HCT116 (cell line): ENCODE data around the gene OR10X1. TPM values are rescaled to one million over a fixed set of nuclear protein-coding genes. Genes with fewer than 3 reads are reported as not detected.

Experiments used
- ATAC-seq: fragments of 200-7000 bp; cut with Tn5 transposase; 2 replicates; pipeline ENCODE4 v1.9.1; 2020; ENCODE audit warnings: mild to moderate bottlenecking, moderate library complexity
- BruUV-seq: library from RNA; stranded (reverse); fragments of 400-500 nt; replicated peaks from 2 replicates; lab custom pipeline; 2021; lab: Mats Ljungman, UMichigan
- CTCF ChIA-PET: fragments of 300-600 bp; sonication (Branson Sonifier 250); formaldehyde crosslinking; loops from one replicate; lab custom pipeline; 2021; ENCODE audit warnings: antibody characterized with exemption; lab: Charles Lee
- POLR2A ChIA-PET: fragments of 300-600, 350-600 bp; sonication (Branson Sonifier 250); formaldehyde crosslinking; loops from one replicate; lab custom pipeline; 2021; ENCODE audit warnings: antibody characterized with exemption; lab: Charles Lee
- RAD21 ChIA-PET, 2 experiments: fragments of 300-600 bp; sonication (Branson Sonifier 250); formaldehyde crosslinking; loops; one replicate each; lab custom pipeline; 2023; ENCODE audit warnings: low total read pairs in 2 of 2; ENCODE audit not compliant: uncharacterized antibody in 2 of 2, unreplicated experiment in 2 of 2, low non-redundant PET in 1 of 2; lab: Charles Lee
- DNase-seq: peaks from one replicate; pipeline ENCODE4 v3.0.0-alpha.2; 2010; ENCODE audit warnings: low read depth, low spot score
- H2AFZ ChIP-seq: fragments of 200-600 bp; shearing (Covaris generic), sonication (generic); 2 replicates; pipeline ENCODE4 v1.6.1; 2017; ENCODE audit warnings: low read depth, mixed run types, mixed read lengths, antibody characterized with exemption, low read length; ENCODE audit not compliant: poor library complexity, severe bottlenecking
- H3K27ac ChIP-seq: 2 replicates; pipeline ENCODE4 v1.5.1; 2012; ENCODE audit warnings: low read depth, low read length
- H3K27me3 ChIP-seq: fragments of 200-600 bp; sonication (generic); 2 replicates; pipeline ENCODE4 v1.6.1; 2016; ENCODE audit warnings: mixed run types, low read length, mixed read lengths; ENCODE audit not compliant: insufficient read depth
- H3K36me3 ChIP-seq, 2 experiments: fragments of 200-500 bp in 1 of 2; fragments of 200-600 bp in 1 of 2; sonication (Bioruptor generic) in 1 of 2; sonication (generic) in 1 of 2; 2 replicates each; pipeline versions ENCODE4 v1.5.1 to v1.6.1; 2014 to 2016; ENCODE audit warnings: low read length in 2 of 2, inconsistent platforms in 1 of 2, mixed read lengths in 1 of 2, mixed run types in 1 of 2; ENCODE audit not compliant: insufficient read depth in 2 of 2, control insufficient read depth in 1 of 2
- H3K4me1 ChIP-seq, 2 experiments: fragments of 200-600 bp in 1 of 2; sonication (generic) in 1 of 2; 2 replicates each; pipeline versions ENCODE4 v1.5.1 to v1.6.1; 2012 to 2017; ENCODE audit warnings: low read length in 2 of 2, inconsistent platforms in 1 of 2, mild to moderate bottlenecking in 1 of 2, mixed read lengths in 1 of 2, mixed run types in 1 of 2, moderate library complexity in 1 of 2; ENCODE audit not compliant: insufficient read depth in 2 of 2, control insufficient read depth in 1 of 2
- H3K4me2 ChIP-seq: fragments of 200-600 bp; sonication (generic); 2 replicates; pipeline ENCODE4 v1.6.1; 2017; ENCODE audit warnings: mixed run types, low read length, mixed read lengths
- H3K4me3 ChIP-seq, 2 experiments: fragments of 200-600 bp in 1 of 2; sonication (generic) in 1 of 2; replicated peaks in 1 of 2; 2 replicates each; pipeline ENCODE4 v1.5.1; 2011 to 2016; ENCODE audit warnings: low read length in 2 of 2, control low read depth in 1 of 2, low read depth in 1 of 2, mild to moderate bottlenecking in 1 of 2, mixed read lengths in 1 of 2, mixed run types in 1 of 2
- H3K79me2 ChIP-seq: fragments of 200-600 bp; sonication (generic); 2 replicates; pipeline ENCODE4 v1.6.1; 2017; ENCODE audit warnings: mild to moderate bottlenecking, mixed run types, low read length, moderate library complexity, mixed read lengths; ENCODE audit not compliant: insufficient read depth
- H3K9ac ChIP-seq: fragments of 200-600 bp; sonication (generic); 2 replicates; pipeline ENCODE4 v1.6.1; 2016; ENCODE audit warnings: low read length, mixed read lengths
- H3K9me2 ChIP-seq: fragments of 200-600 bp; sonication (generic), shearing (Covaris generic); 2 replicates; pipeline ENCODE4 v1.6.1; 2017; ENCODE audit warnings: mixed run types, mild to moderate bottlenecking, moderate library complexity; ENCODE audit not compliant: insufficient read depth
- H3K9me3 ChIP-seq, 2 experiments: fragments of 200-500 bp in 1 of 2; fragments of 200-600 bp in 1 of 2; sonication (Bioruptor generic) in 1 of 2; sonication (generic) in 1 of 2; 2 replicates each; pipeline ENCODE4 v1.6.1; 2014 to 2017; ENCODE audit warnings: low read length in 2 of 2, mixed read lengths in 2 of 2, inconsistent platforms in 1 of 2, low read depth in 1 of 2, mild to moderate bottlenecking in 1 of 2, mixed run types in 1 of 2, moderate library complexity in 1 of 2; ENCODE audit not compliant: control insufficient read depth in 1 of 2, insufficient read depth in 1 of 2
- H4K20me1 ChIP-seq: fragments of 200-600 bp; sonication (generic), shearing (Covaris generic); 2 replicates; pipeline ENCODE4 v1.6.1; 2017; ENCODE audit warnings: mixed run types, mild to moderate bottlenecking, moderate library complexity; ENCODE audit not compliant: insufficient read depth
- EGR1 ChIP-seq: IDR thresholded peaks from 2 replicates; pipeline ENCODE4 v1.6.1; 2012; ENCODE audit warnings: low read depth
- ELF1 ChIP-seq: IDR thresholded peaks from 2 replicates; pipeline ENCODE4 v1.6.1; 2012; ENCODE audit warnings: low read depth, borderline replicate concordance
- FOSL1 ChIP-seq: IDR thresholded peaks from 2 replicates; pipeline ENCODE4 v1.6.1; 2012; ENCODE audit warnings: low read depth
- JUND ChIP-seq: IDR thresholded peaks from 2 replicates; pipeline ENCODE4 v1.6.1; 2012
- POLR2A ChIP-seq: IDR thresholded peaks from 2 replicates; pipeline ENCODE4 v1.7.0; 2011; ENCODE audit warnings: borderline replicate concordance; ENCODE audit not compliant: insufficient read depth, insufficient read length; ENCODE audit errors: extremely low read depth
- SP1 ChIP-seq: IDR thresholded peaks from 2 replicates; pipeline ENCODE4 v1.6.1; 2012; ENCODE audit warnings: low read depth
- SRF ChIP-seq: IDR thresholded peaks from 2 replicates; pipeline ENCODE4 v1.6.1; 2012; ENCODE audit warnings: low read depth
- TCF7L2 ChIP-seq: IDR thresholded peaks from 2 replicates; pipeline ENCODE4 v1.7.0; 2011; ENCODE audit warnings: borderline replicate concordance, inconsistent platforms; ENCODE audit not compliant: insufficient read depth, insufficient read length; ENCODE audit errors: extremely low read depth
- ZFX ChIP-seq: fragments of 450-650 bp; IDR thresholded peaks from 2 replicates; pipeline ENCODE4 v1.6.1; 2017
- ZNF274 ChIP-seq: fragments of 200-500 bp; sonication (Bioruptor generic); IDR thresholded peaks from 2 replicates; pipeline ENCODE4 v1.6.1; 2014; ENCODE audit warnings: mild to moderate bottlenecking, low read depth, low read length, inconsistent platforms
- intact Hi-C: fragments of 100-400 bp; cut with micrococcal nuclease; formaldehyde crosslinking; loops from 2 replicates; pipeline ENCODE4 v1.10.0; 2022
- total RNA-seq: library from RNA; stranded (reverse); gene quantifications from one replicate; pipeline ENCODE4 v1.2.1, GENCODE V29; 2021; ENCODE audit not compliant: unreplicated experiment
- TF ChIP-seq, protein P1 (sequence below): IDR thresholded peaks from 2 replicates; pipeline ENCODE4 v1.6.1; 2012; ENCODE audit warnings: low read depth
- TF ChIP-seq, protein P2 (sequence below): IDR thresholded peaks from 2 replicates; pipeline ENCODE4 v1.6.1; 2012

The OR10X1 gene
- total RNA-seq, 1 experiment from 2014 or later, result not detected

DNA sequence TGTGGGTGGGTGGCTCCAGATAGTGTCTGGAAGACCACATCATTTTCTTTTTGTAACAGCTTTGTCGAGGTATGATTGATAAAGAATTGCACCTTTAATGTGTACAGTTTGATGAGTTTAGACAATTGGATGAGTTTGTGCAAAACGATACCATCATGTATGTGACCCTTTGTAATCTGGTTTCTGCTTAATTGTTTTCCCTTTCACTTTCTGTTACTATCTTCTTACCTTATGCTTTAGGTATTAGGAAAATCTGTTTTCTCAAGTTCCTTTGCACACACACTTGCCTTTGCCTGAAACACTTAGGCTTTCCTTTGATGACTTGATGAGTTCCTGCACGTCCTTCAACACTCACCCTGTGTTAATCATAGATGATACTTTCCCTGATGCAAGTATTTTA is 32.2 kb upstream of the OR10X1 start (continued):
- TF ChIP-seq, protein P1, sequence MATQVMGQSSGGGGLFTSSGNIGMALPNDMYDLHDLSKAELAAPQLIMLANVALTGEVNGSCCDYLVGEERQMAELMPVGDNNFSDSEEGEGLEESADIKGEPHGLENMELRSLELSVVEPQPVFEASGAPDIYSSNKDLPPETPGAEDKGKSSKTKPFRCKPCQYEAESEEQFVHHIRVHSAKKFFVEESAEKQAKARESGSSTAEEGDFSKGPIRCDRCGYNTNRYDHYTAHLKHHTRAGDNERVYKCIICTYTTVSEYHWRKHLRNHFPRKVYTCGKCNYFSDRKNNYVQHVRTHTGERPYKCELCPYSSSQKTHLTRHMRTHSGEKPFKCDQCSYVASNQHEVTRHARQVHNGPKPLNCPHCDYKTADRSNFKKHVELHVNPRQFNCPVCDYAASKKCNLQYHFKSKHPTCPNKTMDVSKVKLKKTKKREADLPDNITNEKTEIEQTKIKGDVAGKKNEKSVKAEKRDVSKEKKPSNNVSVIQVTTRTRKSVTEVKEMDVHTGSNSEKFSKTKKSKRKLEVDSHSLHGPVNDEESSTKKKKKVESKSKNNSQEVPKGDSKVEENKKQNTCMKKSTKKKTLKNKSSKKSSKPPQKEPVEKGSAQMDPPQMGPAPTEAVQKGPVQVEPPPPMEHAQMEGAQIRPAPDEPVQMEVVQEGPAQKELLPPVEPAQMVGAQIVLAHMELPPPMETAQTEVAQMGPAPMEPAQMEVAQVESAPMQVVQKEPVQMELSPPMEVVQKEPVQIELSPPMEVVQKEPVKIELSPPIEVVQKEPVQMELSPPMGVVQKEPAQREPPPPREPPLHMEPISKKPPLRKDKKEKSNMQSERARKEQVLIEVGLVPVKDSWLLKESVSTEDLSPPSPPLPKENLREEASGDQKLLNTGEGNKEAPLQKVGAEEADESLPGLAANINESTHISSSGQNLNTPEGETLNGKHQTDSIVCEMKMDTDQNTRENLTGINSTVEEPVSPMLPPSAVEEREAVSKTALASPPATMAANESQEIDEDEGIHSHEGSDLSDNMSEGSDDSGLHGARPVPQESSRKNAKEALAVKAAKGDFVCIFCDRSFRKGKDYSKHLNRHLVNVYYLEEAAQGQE, result no peak
- TF ChIP-seq, all 23 proteins: peak for 0

DNA sequence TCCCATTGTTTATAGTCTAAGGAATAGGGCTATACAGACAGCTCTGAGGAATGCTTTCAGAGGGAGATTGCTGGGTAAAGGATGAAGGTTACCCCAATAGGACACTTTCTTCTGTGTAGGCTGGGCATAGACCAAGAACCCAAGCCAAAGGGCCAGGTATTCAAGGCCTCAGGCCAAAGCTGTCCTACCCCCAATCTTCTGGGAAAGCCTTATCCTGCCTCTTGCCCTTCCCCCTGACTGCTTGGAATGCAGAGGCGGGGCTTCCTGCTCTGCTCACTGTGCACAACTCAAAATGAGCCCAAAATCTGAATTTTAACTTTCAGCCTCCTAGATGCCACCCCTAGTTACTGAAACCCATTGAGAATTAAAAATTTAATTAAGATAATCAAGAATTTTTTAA is 27.6 kb upstream of the OR10X1 start:
- intact Hi-C loops, result no loop called here
- TF ChIP-seq POLR2A, result no peak
- no peak for TF ChIP-seq SP1
- no peak for TF ChIP-seq TCF7L2
- TF ChIP-seq ZFX, result no peak
- TF ChIP-seq, protein P2, sequence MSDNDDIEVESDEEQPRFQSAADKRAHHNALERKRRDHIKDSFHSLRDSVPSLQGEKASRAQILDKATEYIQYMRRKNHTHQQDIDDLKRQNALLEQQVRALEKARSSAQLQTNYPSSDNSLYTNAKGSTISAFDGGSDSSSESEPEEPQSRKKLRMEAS, result no peak
- TF ChIP-seq ZNF274, result no peak
- TF ChIP-seq FOSL1, result no peak
- TF ChIP-seq SRF, result no peak
- no peak for TF ChIP-seq ELF1
- no peak for TF ChIP-seq EGR1
- TF ChIP-seq JUND, result no peak
- TF ChIP-seq, all 23 proteins: peak for 0
- 0 out of 4 replicates have a peak, but pooled peaks cover 0 to 4% of the 10 kb centered on the region in 2 experiments for H3K9me3 ChIP-seq
- DNase-seq (no peak), ATAC-seq (no peak)
- H3K4me2 ChIP-seq, result no peak overlapping the region
- no peaks in the 10 kb centered on the region; the same call in 1 of the 2 replicates for H4K20me1 ChIP-seq
- no peak overlapping the region for H2AFZ ChIP-seq
- ChIA-PET RAD21 (no interaction called here), CTCF (no interaction called here), POLR2A (no interaction called here)
- no peak overlapping the region for H3K27ac ChIP-seq
- no TSS peak for BruUV-seq
- no peaks in the 10 kb centered on the region for H3K4me1 ChIP-seq
- H3K27me3 ChIP-seq, result no peaks in the 10 kb centered on the region
- H3K9me2 ChIP-seq, result no peaks in the 10 kb centered on the region
- no peaks in the 10 kb centered on the region for H3K79me2 ChIP-seq
- H3K36me3 ChIP-seq, result no peaks in the 10 kb centered on the region
- H3K9ac ChIP-seq, result no peak overlapping the region
- no peak overlapping the region for H3K4me3 ChIP-seq
